Mononuclear cell (primary cell): Measurements from ENCODE around the gene SUN5. TPM values are rescaled to one million over a fixed set of nuclear protein-coding genes. Genes with fewer than 3 reads are reported as not detected.

ENCODE experiments used
- H3K27me3 ChIP-seq: 2 replicates; pipeline ENCODE4 v1.6.0; 2011; ENCODE audit warnings: low read length, control low read depth; ENCODE audit not compliant: insufficient read depth
- H3K4me1 ChIP-seq: 2 replicates; pipeline ENCODE4 v1.5.1; 2011; ENCODE audit warnings: mild to moderate bottlenecking, low read length, control low read depth; ENCODE audit not compliant: insufficient read depth
- H3K4me3 ChIP-seq: 2 replicates; pipeline ENCODE4 v1.5.1; 2011; ENCODE audit warnings: mild to moderate bottlenecking, low read length, moderate library complexity
- H3K9me3 ChIP-seq: 2 replicates; pipeline ENCODE4 v1.5.1; 2011; ENCODE audit warnings: low read depth, mild to moderate bottlenecking, control low read depth, low read length
- total RNA-seq: library from RNA; depleted of rRNA; stranded (reverse); fragments of >200 nt; gene quantifications from one replicate; pipeline ENCODE4 v1.2.3, GENCODE V29; 2012

The SUN5 gene
- total RNA-seq, 1 donor, result not detected

- no peaks in the 10 kb centered on the region for H3K9me3 ChIP-seq
- H3K4me1 ChIP-seq, result no peaks in the 10 kb centered on the region
- no peaks in the 10 kb centered on the region for H3K27me3 ChIP-seq
- H3K4me3 ChIP-seq, result no peak within 1 kb of the TSS
Measured at GRCh38 chr20:33031531-33031930, 27.3 kb upstream of the SUN5 start, which contains the start of gene BPIFB6. Gene BPIFB6 (plus strand): TSS chr20:33031648. CDS start chr20:33031648, 0 bp downstream.

- Histone ChIP-seq H3K4me1 (no peaks in the 10 kb centered on the region), H3K9me3 (no peaks in the 10 kb centered on the region), H3K27me3 (no peaks in the 10 kb centered on the region), H3K4me3 (no peak overlapping the region)
Measured at GRCh38 chr20:33030569-33030968, 26.3 kb upstream of the SUN5 start.

- Histone ChIP-seq H3K4me3 (no peak overlapping the region), H3K27me3 (no peaks in the 10 kb centered on the region), H3K4me1 (no peaks in the 10 kb centered on the region), H3K9me3 (no peaks in the 10 kb centered on the region)
Measured at GRCh38 chr20:33030076-33030475, 25.8 kb upstream of the SUN5 start.

- H3K4me3 ChIP-seq, result no peak overlapping the region
Measured at GRCh38 chr20:33028875-33029274, 24.6 kb upstream of the SUN5 start.

GRCh38 chr20:33027769-33028751 is 23.8 kb upstream of the SUN5 start:
- no peaks in the 10 kb centered on the region for H3K27me3 ChIP-seq
- no peak overlapping the region for H3K4me3 ChIP-seq

More at GRCh38 chr20:33028875-33029274, 24.6 kb upstream of the SUN5 start:
- Histone ChIP-seq H3K4me1 (no peaks in the 10 kb centered on the region), H3K9me3 (no peaks in the 10 kb centered on the region), H3K27me3 (no peaks in the 10 kb centered on the region)

GRCh38 chr20:33026779-33027759 is 22.8 kb upstream of the SUN5 start:
- H3K9me3 ChIP-seq, result no peaks in the 10 kb centered on the region

More at GRCh38 chr20:33027769-33028751, 23.8 kb upstream of the SUN5 start:
- Histone ChIP-seq H3K9me3 (no peaks in the 10 kb centered on the region), H3K4me1 (no peaks in the 10 kb centered on the region)

GRCh38 chr20:33026072-33026778 is 22.0 kb upstream of the SUN5 start:
- Histone ChIP-seq H3K27me3 (no peaks in the 10 kb centered on the region), H3K4me3 (no peak overlapping the region), H3K4me1 (no peaks in the 10 kb centered on the region), H3K9me3 (no peaks in the 10 kb centered on the region)

More at GRCh38 chr20:33026779-33027759, 22.8 kb upstream of the SUN5 start:
- Histone ChIP-seq H3K27me3 (no peaks in the 10 kb centered on the region), H3K4me1 (no peaks in the 10 kb centered on the region), H3K4me3 (no peak overlapping the region)

- Histone ChIP-seq H3K9me3 (no peaks in the 10 kb centered on the region), H3K4me1 (no peaks in the 10 kb centered on the region), H3K4me3 (no peak overlapping the region), H3K27me3 (no peaks in the 10 kb centered on the region)
Measured at GRCh38 chr20:33025318-33025876, 21.2 kb upstream of the SUN5 start.

GRCh38 chr20:33024609-33025317 is 20.5 kb upstream of the SUN5 start:
- no peaks in the 10 kb centered on the region for H3K27me3 ChIP-seq
- H3K9me3 ChIP-seq, result no peaks in the 10 kb centered on the region
- no peaks in the 10 kb centered on the region for H3K4me1 ChIP-seq
- no peak overlapping the region for H3K4me3 ChIP-seq

- H3K4me1 ChIP-seq, result no peaks in the 10 kb centered on the region
- H3K9me3 ChIP-seq, result no peaks in the 10 kb centered on the region
- no peaks in the 10 kb centered on the region for H3K27me3 ChIP-seq
- H3K4me3 ChIP-seq, result no peak overlapping the region
Measured at GRCh38 chr20:33024243-33024560, 20.0 kb upstream of the SUN5 start.

- Histone ChIP-seq H3K4me1 (no peaks in the 10 kb centered on the region), H3K9me3 (no peaks in the 10 kb centered on the region), H3K27me3 (no peaks in the 10 kb centered on the region), H3K4me3 (no peak overlapping the region)
Measured at GRCh38 chr20:33023439-33024242, 19.4 kb upstream of the SUN5 start.

GRCh38 chr20:33022694-33023438 is 18.6 kb upstream of the SUN5 start:
- no peaks in the 10 kb centered on the region for H3K9me3 ChIP-seq
- H3K4me1 ChIP-seq, result no peaks in the 10 kb centered on the region
- H3K27me3 ChIP-seq, result no peaks in the 10 kb centered on the region
- H3K4me3 ChIP-seq, result no peak overlapping the region

- H3K4me1 ChIP-seq, result no peaks in the 10 kb centered on the region
- no peak overlapping the region for H3K4me3 ChIP-seq
- H3K27me3 ChIP-seq, result no peaks in the 10 kb centered on the region
- no peaks in the 10 kb centered on the region for H3K9me3 ChIP-seq
Measured at GRCh38 chr20:33022289-33022688, 18.1 kb upstream of the SUN5 start.
